ENCODE data around the gene TMIGD3. TPM values are rescaled to one million over a fixed set of nuclear protein-coding genes. Genes with fewer than 3 reads are reported as not detected.

TMIGD3 gene
- total and polyA plus RNA-seq, 2 of the 4 experiments (the other 2 are of a cell fraction), result under 0.01 to 0.12 TPM

DNA sequence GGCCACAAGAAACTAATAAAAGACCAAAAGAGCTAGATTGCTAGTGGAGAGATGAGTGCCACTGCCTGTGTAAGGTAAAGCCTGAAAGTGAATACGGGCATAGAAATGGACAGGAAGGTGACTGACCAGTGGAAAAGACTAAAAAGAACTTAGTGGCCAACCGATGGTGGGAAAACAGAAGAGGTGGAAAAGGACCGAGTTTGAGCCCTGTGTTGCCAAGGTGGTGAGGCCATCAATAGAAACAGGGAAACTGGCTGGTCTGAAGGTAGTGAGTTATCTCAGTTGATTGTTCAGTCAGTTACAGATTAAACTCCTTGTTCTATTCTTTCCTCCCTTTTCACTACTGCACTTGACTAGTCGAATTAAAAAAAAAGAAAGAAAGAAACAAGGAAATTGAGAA, 56.9 kb downstream of the TMIGD3 start:
- no peak overlapping the region for H2BK120ac ChIP-seq (ENCODE audit: low read depth, low read length)
- no peak overlapping the region for H3K4me2 ChIP-seq (ENCODE audit: low read depth, low read length)
- no peak overlapping the region for H3K4ac ChIP-seq (ENCODE audit: low read depth, low read length)
- no peak overlapping the region for H2BK20ac ChIP-seq (ENCODE audit: low read depth, low read length)
- POLR2A ChIA-PET (ENCODE audit: unreplicated experiment), result no interaction called here
- peaks cover 50 to 61% of the 10 kb centered on the region in 2 experiments for H3K79me1 ChIP-seq (ENCODE audit: low read depth in 1 of 2, low read length in 2 of 2)
- H2AK5ac ChIP-seq (ENCODE audit: low read depth, low read length), result no peak overlapping the region
- intact Hi-C loops (cut with micrococcal nuclease) (no loop called here), in situ Hi-C loops (cut with MboI; ENCODE audit: low sequenced_read_pairs) (no loop called here), dilution Hi-C loops (cut with HindIII; ENCODE audit: low sequenced_read_pairs, unreplicated experiment) (no loop called here)
- no peak overlapping the region for H4K5ac ChIP-seq (ENCODE audit: low read depth, low read length)
- no peak overlapping the region for H4K91ac ChIP-seq (ENCODE audit: insufficient read depth, low read depth, low read length)
- no peak overlapping the region for H3K9ac ChIP-seq (ENCODE audit: low read depth, low read length)
- peaks cover 23% of the 10 kb centered on the region for H3K36me3 ChIP-seq (ENCODE audit: control insufficient read depth, insufficient read depth, low read length)
- no peak overlapping the region for H3K27ac ChIP-seq (ENCODE audit: insufficient read depth, low read length)
- no TSS peak for BruUV-seq (replicated peaks)
- no peaks in the 10 kb centered on the region for H3K9me3 ChIP-seq (ENCODE audit: control insufficient read depth, insufficient read depth, low read length)
- no peaks in the 10 kb centered on the region; the same call in 1 of the 2 replicates for H4K20me1 ChIP-seq (ENCODE audit: insufficient read depth, low read length)
- TF ChIP-seq, protein P1, sequence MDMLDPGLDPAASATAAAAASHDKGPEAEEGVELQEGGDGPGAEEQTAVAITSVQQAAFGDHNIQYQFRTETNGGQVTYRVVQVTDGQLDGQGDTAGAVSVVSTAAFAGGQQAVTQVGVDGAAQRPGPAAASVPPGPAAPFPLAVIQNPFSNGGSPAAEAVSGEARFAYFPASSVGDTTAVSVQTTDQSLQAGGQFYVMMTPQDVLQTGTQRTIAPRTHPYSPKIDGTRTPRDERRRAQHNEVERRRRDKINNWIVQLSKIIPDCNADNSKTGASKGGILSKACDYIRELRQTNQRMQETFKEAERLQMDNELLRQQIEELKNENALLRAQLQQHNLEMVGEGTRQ (IDR thresholded peaks at IDR 0.05; ENCODE audit: low read depth, low read length), result no peak
- TF ChIP-seq NFE2L2 (IDR thresholded peaks at IDR 0.05; ENCODE audit: low read depth, low read length), result no peak
- no peak for TF ChIP-seq MAFK (IDR thresholded peaks at IDR 0.05; ENCODE audit: low read depth, low read length)
- TF ChIP-seq FOS (IDR thresholded peaks at IDR 0.05; ENCODE audit: low read depth, low read length), result no peak
- TF ChIP-seq, protein P2, sequence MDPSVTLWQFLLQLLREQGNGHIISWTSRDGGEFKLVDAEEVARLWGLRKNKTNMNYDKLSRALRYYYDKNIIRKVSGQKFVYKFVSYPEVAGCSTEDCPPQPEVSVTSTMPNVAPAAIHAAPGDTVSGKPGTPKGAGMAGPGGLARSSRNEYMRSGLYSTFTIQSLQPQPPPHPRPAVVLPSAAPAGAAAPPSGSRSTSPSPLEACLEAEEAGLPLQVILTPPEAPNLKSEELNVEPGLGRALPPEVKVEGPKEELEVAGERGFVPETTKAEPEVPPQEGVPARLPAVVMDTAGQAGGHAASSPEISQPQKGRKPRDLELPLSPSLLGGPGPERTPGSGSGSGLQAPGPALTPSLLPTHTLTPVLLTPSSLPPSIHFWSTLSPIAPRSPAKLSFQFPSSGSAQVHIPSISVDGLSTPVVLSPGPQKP (IDR thresholded peaks at IDR 0.05; ENCODE audit: borderline replicate concordance, low read depth, low read length), result no peak
- TF ChIP-seq MXI1 (IDR thresholded peaks at IDR 0.05; ENCODE audit: borderline replicate concordance, low read depth, low read length), result no peak
- TF ChIP-seq MAZ (IDR thresholded peaks at IDR 0.05; ENCODE audit: borderline replicate concordance, low read depth, low read length), result no peak
- no peak for TF ChIP-seq RCOR1 (IDR thresholded peaks at IDR 0.05; ENCODE audit: insufficient replicate concordance, low read length)
- TF ChIP-seq CHD1 (IDR thresholded peaks at IDR 0.05; ENCODE audit: low read depth, low read length), result no peak
- TF ChIP-seq, protein P3, sequence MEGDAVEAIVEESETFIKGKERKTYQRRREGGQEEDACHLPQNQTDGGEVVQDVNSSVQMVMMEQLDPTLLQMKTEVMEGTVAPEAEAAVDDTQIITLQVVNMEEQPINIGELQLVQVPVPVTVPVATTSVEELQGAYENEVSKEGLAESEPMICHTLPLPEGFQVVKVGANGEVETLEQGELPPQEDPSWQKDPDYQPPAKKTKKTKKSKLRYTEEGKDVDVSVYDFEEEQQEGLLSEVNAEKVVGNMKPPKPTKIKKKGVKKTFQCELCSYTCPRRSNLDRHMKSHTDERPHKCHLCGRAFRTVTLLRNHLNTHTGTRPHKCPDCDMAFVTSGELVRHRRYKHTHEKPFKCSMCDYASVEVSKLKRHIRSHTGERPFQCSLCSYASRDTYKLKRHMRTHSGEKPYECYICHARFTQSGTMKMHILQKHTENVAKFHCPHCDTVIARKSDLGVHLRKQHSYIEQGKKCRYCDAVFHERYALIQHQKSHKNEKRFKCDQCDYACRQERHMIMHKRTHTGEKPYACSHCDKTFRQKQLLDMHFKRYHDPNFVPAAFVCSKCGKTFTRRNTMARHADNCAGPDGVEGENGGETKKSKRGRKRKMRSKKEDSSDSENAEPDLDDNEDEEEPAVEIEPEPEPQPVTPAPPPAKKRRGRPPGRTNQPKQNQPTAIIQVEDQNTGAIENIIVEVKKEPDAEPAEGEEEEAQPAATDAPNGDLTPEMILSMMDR (conservative IDR thresholded peaks at IDR 0.05; ENCODE audit: low read depth, low read length), result no peak
- no peak for TF ChIP-seq RFX5 (IDR thresholded peaks at IDR 0.05; ENCODE audit: low read depth, low read length)
- TF ChIP-seq BHLHE40 (IDR thresholded peaks at IDR 0.05; ENCODE audit: low read depth, low read length), result no peak
- no peak for TF ChIP-seq POLR2A (IDR thresholded peaks at IDR 0.05; ENCODE audit: low read depth, low read length)
- H3K14ac ChIP-seq (replicated peaks; ENCODE audit: low read depth, low read length), result no peak overlapping the region
- H3K27me3 ChIP-seq (ENCODE audit: control insufficient read depth, insufficient read depth, low read length), result no peaks in the 10 kb centered on the region
- no peak overlapping the region for H2BK15ac ChIP-seq (ENCODE audit: low read depth, low read length)
- no peak overlapping the region for H3K56ac ChIP-seq (ENCODE audit: extremely low read depth, insufficient read depth, low read length)
- CTCF ChIA-PET, result no interaction called here
- H3K9me1 ChIP-seq (ENCODE audit: insufficient read depth, low read length), result peaks cover 3% of the 10 kb centered on the region
- no peak overlapping the region for H3K23ac ChIP-seq (ENCODE audit: low read depth, low read length)
- no peak for DNase-seq
- no peak overlapping the region for H3K18ac ChIP-seq (ENCODE audit: low read depth, low read length)
- no peak overlapping the region for H4K8ac ChIP-seq (ENCODE audit: low read depth in 2 of 2, low read length in 2 of 2)
- WGBS, 2 experiments (ENCODE audit: extremely low coverage in 2 of 2, insufficient read length in 1 of 2), result 100% methylated on average over 2 of the region's 4 CpGs; no CpG with 5 or more reads in 1 of the 2 experiments
- peaks cover 2% of the 10 kb centered on the region for H3K4me1 ChIP-seq (ENCODE audit: control insufficient read depth, insufficient read depth, low read length)
- ATAC-seq (ENCODE audit: low read depth), result no peak
- no peak overlapping the region for H3K4me3 ChIP-seq (ENCODE audit: insufficient read depth, low read depth, low read length)
- no peak overlapping the region for H2BK5ac ChIP-seq (ENCODE audit: low read depth, low read length, poor library complexity, severe bottlenecking)
- H2AK9ac ChIP-seq (replicated peaks; ENCODE audit: low read depth, low read length, poor library complexity), result no peak overlapping the region
- no peak overlapping the region for H2AFZ ChIP-seq (replicated peaks; ENCODE audit: low read length, poor library complexity)
